Medulla oblongata (tissue), 1 donor: Measurements from ENCODE around the gene TRAK2.

Experiments
- DNase-seq: peaks from one replicate; pipeline ENCODE4 v3.0.0-alpha.2; 2015; ENCODE audit errors: extremely low spot score

Gene TRAK2

DNA sequence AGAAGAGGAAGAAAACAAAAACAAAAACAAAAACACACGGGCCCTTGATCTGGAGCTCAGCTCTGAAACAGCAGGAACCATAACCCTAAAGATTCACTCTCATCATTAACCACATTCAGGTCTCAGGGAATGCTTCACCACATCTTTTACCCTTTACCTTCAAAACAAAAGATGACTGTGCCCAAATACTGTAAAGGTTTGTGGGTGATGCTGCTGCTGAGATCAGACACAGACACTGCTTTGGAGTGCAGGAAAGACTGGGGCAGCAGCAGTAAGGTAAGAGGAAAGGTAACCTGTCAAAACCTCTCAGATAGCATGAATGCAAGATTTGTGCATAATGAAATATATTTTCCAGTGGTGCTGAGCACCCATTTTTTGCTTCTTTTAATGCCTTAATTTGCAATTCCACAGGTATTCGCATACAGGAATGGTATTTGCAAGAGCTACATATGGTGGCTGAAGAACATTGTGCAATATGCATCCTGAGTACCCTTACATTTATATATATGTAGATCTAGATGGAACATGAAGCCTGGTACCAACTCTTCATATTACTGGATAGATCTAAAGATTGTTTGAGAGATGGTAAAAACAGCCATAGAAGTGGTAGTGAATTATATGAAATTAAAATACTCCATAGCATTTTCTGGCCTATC is 90.1 kb downstream of the TRAK2 start:
- DNase-seq, result no peak

DNA sequence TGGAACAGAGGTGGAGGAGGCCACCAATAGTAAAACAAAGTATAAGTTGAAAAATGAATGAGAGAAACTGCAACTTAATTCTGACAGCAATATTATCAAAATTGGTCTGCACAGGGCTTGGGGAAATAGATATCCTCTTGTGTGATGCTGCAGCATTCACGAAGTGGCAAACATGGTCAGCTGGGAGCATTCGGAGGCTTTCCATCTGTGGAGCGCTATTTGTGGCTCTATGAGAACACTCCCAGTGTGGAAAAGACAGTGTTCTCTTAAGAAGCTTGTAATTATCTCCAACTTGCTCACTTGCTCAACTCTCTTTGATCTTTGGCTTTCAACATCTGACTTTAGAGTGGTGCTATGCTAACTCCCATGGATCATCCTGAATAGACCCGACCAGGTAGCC is 91.0 kb downstream of the TRAK2 start:
- DNase-seq, result no peak

DNA sequence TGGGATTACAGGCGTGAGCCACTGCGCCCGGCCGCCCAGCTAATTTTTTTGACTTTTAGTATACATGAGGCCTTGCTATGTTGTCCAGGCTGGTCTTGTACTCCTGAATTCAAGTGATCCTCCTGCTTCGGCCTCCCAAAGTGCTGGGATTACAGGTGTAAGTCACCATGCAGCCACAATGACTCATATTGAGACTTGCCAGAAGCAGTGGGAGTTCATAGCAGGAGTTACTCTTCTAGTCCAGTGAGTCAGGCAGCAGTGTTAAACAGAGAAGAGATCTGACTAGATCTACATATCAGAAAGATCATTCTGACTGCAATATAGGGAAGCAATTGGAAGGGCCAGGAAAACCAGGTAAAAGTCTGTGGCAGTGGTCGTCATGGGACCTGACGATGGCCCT is 92.6 kb downstream of the TRAK2 start:
- no peak for DNase-seq

DNA sequence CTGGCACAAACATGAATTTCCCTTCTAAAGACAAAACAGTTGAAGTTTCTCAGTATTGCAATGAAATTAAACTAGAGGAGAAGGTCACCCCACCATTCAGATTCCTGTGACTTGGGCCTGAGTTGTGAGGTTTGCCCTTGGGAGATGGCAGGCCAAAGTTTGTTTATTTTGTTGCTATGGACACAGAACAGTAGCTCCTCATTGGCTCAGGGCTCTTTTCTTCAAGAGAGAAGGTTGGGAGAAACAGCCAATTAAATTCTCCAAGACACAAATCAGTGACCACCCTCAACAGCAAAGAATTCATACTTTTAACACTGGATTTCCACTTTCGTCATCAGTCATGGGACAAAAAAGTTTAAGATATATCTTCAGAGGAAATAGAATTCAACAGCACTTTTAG is 94.0 kb downstream of the TRAK2 start, which contains the start of gene FLACC1:
FLACC1 (minus strand) TSS at position 125 of the 400 bp plus-strand sequence. CDS start 5,941 bp downstream, outside the sequence.
- peak; percentile 59 for DNase-seq

DNA sequence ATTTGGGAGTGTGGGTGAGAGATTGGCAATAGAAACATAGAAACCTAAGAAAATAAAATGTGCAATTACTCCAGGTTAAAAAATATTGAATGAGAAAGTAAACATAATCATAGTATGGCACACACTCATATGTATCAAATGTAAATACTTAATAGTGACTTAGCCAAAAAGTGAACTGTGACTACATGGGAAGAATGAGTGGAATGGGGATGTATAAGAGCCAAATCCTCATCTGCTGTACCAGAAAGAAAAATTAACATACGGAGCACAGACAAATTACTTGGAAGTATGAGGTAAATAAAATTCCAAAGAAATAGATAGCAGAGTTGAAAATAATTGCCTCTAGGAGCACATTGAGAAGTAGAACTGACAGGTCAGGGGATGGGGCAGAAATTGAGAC is 98.1 kb downstream of the TRAK2 start:
- no peak for DNase-seq

DNA sequence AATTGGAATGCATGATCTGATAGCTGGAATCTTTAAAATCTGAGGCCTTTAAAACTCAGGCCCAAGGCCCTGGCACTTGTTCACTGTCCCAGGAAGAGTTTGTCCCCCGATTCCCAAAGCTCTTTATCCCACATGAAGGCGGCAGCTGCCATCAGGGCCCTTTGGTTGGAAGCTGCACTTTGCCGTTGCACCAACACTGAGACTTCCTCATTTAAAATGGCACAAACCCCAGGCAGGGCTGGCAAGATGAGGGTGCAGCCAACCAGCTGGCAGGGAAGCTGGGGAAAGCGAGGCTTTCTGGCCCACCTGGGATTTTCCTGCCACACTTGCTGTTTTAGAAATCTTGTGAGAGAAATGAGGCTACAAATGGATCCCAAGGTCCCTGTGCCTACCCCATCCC is 100.4 kb downstream of the TRAK2 start:
- no peak for DNase-seq

DNA sequence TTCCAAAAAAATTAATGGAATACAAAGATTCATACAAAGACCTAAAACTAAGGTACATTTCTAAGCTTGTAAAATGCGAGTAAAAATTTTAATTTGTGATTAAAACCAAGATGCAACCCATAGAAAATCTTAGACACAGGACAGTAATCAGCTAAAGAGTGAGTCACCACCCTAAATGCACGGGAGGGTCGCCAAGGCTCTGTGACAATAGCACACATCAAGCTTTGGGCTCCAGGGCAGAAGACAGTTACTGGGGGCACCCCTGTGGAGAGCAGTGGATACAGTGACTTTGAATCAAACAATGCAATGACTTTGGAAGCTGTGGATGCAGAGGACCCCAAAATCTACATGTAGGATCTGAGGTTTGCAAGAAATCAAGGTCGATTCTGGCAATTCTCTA is 101.7 kb downstream of the TRAK2 start:
- DNase-seq, result no peak

DNA sequence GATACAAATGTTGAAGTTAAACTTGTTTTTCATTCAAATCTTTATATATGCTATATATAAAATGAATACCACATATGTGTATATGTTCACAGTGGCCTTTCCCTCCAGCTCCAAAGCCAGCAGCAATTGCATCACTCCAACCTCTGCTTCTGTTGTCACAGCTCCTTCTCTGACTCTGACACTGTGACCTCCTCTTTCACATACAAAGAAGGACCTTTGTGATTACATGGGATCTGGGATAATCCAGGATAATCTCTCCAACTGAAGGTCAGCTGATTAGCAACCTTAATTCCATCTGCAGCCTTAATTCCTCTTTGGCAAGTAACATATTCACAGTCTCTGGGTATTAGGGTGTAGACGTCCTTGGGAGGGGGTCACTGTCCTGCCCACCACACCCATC is 102.5 kb downstream of the TRAK2 start:
- no peak for DNase-seq

DNA sequence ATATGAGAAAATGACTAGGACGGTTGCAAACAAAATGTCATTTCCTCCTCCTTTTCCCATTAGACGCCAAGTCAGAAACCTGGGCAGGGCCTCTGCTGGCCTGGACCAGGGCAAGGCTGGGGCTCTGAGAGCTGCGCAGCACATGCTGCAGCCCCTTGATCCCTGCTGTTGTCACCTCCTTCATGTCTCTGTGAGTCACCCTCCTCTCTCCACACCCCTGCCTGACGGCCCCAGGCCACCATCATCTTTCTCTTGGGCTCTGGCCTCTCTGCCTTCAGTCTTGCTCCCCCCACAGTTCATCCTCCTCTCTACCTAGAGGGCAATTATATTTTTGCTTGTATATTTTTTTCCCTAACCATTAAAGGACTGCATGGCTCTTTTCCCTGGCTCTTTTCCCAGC is 104.1 kb downstream of the TRAK2 start:
- no peak for DNase-seq

DNA sequence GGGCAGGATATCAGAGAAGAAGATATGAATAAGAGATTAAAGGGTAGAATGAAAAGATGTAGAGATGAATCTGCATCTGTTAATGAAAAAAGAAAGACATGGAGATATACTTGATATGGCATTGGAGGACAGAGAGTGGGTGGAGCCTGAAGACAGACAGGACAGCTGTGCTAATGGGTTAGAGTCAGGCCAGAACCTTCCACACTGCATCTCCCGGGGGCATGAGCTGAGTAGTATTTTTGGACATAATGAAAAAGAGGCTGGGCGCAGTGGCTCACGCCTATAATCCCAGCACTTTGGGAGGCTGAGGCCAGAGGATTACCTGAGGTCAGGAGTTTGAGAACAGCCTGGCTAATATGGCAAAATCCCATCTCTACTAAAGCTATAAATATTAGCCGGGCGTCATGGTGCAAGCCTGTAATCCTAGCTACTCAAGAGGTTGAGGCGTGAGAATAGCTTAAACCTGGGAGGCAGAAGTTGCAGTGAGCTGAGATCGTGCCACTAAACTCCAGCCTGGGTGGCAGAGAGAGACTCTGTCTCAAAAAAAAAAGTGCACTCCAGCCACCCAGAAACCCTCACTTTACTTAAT is 105.5 kb downstream of the TRAK2 start:
- DNase-seq, result no peak

DNA sequence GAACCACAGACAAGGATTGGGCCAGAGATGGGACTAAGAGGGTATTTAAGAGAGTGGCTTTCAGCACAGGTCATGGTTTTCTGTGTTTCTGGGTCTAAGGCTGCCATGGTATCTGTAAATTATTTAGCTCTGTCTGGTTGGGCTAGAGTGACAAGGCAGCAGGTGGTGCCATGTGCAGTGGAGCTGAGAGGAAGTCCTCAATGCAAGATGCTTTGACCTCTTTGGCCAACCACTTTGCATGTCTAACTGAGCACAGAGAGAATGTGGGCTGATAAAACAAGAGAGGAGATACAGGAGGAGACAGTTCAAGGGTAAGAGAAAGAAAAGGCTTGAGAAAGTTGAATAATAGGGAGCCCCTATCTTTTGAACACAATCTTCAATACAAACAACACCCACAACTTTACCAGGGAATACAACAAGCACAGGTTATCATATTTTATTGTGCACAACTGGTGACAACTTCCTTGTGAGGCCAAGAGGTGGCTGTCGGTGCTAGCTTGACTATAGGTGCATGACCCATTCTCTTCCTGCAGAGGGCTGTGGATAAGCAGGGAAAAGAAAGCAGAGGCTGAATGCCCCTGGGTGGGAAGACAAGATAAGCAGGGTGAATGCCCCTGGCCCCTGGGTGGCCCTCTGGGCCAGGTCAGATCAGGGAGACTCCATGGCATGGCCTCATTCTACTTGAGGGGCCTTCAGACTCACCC is 106.4 kb downstream of the TRAK2 start:
- DNase-seq, result no peak

DNA sequence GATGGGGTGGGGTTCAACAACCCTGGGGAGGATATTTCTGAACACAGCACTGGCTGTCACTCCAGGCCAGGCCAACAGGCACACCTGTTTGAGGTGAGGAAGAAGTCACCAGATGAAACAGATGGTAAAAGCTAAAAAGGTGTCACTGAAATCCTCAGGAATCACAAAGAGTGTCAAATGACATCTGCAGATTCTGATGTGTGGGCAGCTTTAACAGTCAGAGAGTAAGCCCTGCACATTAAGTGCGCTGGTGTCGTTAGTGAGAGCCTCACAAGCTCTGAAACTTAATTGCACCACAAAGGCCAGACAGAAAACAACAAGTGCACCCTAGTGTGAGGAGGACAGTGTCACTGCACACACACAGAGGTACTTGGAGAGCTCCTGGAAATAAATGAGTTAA is 107.7 kb downstream of the TRAK2 start:
- no peak for DNase-seq

DNA sequence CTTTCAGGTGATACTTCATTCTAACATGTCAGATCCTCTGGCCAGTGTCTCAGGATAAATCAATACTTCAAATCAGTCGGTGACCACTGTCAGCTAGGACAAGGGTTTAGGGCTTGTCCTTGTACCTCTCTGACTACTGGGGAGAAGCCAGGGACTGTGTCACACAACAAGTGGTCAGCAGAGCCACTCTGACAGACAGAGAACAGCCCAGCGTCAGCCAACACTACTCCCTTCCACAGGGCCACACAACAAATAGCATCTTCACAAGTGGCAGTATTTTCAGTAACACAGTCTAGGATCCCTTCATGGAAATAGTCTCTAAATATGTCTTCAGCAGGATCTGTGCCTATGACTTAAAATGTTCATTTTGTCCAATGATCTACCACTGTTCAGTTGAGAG is 108.3 kb downstream of the TRAK2 start:
- no peak for DNase-seq

DNA sequence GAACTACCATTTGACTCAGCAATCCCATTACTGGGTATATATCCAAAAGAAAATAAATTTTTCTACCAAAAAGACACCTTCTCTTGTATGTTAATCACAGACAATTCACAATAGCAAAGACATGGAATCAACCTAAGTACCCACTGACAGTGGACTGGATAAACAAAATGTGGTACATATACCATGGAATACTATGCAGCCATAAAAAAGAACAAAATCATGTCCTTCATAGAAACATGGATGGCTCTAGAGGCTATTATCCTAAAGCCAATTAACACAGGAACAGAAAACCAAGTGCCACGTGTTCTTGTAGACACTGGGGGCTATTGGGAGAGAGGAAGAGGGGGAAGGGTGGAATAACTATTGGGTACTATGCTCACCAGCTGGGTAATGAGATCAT is 121.8 kb downstream of the TRAK2 start:
- no peak for DNase-seq

DNA sequence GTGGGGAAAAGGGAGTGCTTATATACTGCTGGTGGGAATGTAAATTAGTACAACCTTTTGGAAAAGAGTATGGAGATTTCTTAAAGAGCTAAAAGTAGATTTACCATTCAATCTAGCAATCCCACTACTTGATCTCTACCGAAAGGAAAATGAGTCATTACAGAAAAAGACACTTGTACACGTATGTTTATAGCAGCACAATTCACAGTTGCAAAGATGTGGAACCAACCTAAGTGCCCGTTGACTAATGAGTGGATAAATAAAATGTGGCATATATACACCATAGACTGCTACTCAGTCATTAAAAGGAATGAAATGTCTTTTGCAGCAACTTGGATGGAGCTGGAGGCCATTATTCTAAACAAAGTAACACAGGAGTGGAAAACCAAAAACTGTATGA is 123.6 kb downstream of the TRAK2 start:
- no peak for DNase-seq
